GM12873 (cell line): Measurements from ENCODE around the gene FGD4.

Experiments used
- TF ChIP-seq, protein P1 (sequence below): IDR thresholded peaks from 2 replicates; pipeline ENCODE4 v1.5.1; 2012; ENCODE audit warnings: low read depth, mild to moderate bottlenecking, moderate library complexity, low read length, control low read depth; ENCODE audit not compliant: insufficient read depth; ENCODE audit errors: missing control alignments

Gene FGD4

DNA sequence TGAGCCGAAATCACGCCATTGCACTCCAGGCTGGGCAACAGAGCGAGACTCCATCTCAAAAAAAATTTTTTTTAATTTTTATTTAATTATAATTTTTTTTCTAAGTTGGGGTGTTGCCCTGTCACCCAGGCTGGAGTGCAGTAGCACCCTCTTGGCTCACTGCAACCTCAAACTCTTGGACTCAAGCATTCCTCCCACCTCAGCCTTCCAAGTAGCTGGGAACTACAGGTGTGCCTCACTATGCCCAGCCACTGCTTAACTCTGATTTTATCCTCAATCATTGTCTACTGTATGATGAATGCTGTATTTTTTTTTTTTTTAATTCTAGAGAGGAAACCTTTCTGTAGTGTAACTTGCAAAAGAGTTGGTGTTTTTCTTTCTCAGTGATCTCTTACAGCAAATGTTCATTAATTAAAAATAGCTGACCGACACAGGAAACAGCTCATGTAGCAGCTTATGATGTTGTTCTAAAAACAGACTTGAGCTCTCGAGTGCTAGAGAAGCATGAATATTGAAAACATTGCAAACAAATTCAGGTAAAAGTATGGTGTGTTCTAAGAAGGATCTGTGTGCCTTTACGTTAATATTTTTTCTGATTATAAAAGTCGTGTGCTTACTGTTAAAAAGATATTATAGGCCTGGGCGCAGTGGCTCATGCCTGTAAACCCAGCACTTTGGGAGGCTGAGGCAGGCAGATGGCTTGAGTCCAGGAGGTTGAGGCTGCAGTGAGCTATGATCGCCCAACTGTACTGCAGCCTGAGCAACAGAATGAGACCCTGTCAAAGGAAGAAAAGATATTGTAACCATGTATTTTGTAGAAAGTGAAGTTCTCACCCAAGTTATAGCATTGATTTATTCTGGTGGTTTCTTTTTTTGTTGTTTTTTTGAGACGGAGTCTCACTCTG lies 68.9 kb downstream of the FGD4 start:
- TF ChIP-seq, protein P1, sequence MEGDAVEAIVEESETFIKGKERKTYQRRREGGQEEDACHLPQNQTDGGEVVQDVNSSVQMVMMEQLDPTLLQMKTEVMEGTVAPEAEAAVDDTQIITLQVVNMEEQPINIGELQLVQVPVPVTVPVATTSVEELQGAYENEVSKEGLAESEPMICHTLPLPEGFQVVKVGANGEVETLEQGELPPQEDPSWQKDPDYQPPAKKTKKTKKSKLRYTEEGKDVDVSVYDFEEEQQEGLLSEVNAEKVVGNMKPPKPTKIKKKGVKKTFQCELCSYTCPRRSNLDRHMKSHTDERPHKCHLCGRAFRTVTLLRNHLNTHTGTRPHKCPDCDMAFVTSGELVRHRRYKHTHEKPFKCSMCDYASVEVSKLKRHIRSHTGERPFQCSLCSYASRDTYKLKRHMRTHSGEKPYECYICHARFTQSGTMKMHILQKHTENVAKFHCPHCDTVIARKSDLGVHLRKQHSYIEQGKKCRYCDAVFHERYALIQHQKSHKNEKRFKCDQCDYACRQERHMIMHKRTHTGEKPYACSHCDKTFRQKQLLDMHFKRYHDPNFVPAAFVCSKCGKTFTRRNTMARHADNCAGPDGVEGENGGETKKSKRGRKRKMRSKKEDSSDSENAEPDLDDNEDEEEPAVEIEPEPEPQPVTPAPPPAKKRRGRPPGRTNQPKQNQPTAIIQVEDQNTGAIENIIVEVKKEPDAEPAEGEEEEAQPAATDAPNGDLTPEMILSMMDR, result no peak

DNA sequence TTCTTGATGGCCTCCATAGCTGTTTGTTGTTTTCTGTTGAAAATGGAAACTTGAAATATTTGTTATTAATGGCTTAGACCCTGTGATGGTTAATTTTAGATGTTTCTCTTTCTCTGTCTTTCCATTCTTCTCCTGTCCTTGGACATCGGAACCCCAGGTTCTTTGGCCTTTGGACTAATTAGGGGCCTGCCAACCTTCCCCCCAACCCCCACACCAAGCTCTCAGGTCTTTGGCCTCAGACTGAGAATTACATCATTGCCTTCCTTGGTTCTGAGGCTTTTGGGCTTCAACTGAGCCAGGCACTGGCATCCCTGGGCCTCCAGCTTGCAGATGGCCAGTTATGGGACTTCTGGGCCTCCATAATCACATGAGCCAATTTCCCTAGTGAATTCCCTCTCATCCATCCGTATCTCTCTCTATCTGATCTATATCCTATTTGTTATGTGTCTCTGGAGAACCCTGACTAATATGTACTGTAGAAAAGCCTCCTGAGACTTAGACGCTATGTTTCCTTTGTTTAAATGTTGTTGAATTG lies 71.6 kb downstream of the FGD4 start:
- TF ChIP-seq, protein P1, result no peak

DNA sequence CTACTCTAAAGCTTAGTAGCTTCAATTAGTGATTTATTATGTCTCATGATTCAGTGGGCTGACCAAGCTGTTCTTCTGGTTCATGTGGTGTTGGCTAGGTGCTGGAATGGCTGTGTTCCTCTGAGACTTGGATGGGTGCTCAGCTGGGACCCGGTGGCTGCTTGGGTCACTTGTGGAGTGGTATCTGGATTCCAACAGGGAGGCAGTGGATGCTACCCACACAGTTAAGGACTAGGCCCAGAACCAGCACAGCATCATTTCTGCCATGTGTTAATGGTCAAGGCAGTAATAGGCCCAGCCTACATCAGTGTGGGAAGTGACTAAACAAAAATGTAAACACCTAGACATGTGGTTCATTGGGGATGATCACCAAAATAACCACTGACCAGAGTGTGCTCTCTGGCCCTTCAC lies 72.2 kb downstream of the FGD4 start:
- TF ChIP-seq, protein P1, result no peak

DNA sequence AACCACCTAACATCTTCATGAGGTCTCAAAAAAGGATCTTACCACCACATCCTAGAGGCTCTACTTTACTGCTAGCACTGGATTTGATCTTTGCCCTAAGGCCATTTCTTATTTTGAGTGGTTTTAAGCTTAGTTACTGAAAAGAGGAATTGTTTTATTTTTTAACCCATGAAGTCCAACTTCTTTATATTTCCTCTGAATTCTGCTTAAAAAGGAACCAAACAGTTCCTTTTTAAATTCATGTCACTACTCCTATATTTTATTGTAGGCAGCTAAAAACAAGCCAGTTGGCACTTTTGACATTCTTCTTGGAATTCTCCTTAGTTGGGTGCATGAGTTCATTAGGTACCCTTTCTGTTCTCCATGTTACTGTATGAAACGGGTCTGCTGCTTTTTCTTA lies 76.4 kb downstream of the FGD4 start:
- TF ChIP-seq, protein P1, result no peak

DNA sequence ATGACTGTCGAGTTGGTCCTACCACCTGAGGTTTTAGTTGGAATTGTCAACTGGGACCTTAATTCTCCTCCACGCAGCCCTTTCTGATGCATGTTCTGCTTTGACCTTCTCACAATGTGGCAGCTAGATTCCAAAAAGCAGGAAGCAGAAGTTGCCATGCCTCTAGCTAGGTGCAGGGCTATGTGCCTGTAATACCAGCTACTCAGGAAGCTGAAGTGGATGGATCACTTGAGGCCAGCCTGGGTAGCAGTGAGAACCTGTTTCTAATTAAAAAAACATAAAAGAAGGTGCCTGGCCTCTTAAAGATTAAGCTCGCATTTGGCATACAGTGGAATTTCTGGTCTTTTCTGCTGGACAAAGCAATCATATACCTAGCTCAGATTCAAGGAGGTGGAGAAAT lies 77.1 kb downstream of the FGD4 start:
- TF ChIP-seq, protein P1, result no peak

DNA sequence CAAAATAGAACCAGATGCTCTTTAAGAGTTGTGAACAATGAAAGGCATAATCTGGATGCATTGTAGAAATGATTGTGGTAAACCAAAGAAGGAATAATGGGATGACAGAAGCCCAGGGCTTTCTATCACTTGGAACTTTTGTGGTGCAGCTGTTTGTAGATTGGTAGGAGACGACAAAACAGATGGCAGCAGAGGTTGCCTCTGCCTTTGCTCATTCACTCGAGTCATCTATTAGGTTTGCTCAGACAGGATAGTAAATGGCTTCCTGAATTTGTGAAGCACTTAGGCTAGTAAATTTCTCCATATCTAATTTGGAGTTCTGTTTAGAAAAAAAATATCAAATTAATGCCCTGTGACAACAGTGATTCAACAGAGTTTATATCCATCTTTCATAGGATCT lies 78.4 kb downstream of the FGD4 start:
- TF ChIP-seq, protein P1, result no peak

DNA sequence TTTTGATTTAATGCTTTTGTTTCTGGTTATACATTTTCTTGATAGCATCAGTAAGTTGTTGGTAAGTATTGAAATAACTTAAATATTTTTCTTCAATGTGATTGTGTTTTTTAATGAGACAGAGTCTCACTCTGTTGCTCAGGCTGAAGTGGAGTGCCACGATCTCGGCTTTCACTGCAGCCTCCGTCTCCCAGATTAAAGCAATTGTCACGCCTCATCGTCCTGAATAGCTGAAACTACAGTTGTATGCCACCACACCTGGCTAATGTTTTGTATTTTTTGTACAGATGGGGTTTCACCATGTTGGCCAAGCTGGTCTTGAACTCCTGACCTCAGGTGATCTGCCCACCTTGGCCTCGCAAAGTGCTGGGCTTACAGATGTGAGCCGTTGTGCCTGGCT lies 78.8 kb downstream of the FGD4 start:
- TF ChIP-seq, protein P1, result no peak
